PC-3 (cell line): ENCODE measurements around the gene ARRB1.

ENCODE experiments used
- EZH2 ChIP-seq: fragments of 300-600 bp; sonication (generic); IDR thresholded peaks from one replicate; pipeline ENCODE4 v1.6.1; 2017; ENCODE audit warnings: antibody characterized with exemption, mild to moderate bottlenecking, low read length; ENCODE audit not compliant: unreplicated experiment
- EZH2phosphoT487 ChIP-seq: fragments of 300-600 bp; sonication (generic); IDR thresholded peaks from 2 replicates; pipeline ENCODE4 v1.6.1; 2018; ENCODE audit warnings: mild to moderate bottlenecking, antibody characterized with exemption, low read length, borderline replicate concordance
- TF ChIP-seq, protein P1 (sequence below): fragments of 300-600 bp; sonication (generic); conservative IDR thresholded peaks from 2 replicates; pipeline ENCODE4 v1.5.1; 2017; ENCODE audit warnings: antibody characterized with exemption, low read depth, mild to moderate bottlenecking, low read length

DNA sequence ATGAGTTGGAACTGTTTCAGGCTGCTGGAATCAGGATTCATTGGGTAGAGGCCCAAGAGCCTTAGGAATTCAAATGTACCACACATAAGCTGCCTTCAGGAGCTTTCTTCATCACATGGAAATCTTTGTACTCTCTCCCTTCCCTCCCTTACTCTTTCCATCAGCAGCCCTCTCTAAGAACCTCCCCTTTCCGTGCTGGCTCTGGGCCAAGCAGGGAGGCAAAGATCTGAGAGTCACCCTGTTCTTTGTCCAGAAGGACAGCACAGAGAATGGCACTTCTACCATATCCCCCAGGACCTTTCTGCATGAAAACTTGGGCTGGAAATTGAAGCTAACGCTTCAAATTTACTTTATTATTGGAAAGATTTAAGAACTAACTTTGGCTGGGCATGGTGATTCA, 131.6 kb downstream of the ARRB1 start:
- TF ChIP-seq, protein P1, sequence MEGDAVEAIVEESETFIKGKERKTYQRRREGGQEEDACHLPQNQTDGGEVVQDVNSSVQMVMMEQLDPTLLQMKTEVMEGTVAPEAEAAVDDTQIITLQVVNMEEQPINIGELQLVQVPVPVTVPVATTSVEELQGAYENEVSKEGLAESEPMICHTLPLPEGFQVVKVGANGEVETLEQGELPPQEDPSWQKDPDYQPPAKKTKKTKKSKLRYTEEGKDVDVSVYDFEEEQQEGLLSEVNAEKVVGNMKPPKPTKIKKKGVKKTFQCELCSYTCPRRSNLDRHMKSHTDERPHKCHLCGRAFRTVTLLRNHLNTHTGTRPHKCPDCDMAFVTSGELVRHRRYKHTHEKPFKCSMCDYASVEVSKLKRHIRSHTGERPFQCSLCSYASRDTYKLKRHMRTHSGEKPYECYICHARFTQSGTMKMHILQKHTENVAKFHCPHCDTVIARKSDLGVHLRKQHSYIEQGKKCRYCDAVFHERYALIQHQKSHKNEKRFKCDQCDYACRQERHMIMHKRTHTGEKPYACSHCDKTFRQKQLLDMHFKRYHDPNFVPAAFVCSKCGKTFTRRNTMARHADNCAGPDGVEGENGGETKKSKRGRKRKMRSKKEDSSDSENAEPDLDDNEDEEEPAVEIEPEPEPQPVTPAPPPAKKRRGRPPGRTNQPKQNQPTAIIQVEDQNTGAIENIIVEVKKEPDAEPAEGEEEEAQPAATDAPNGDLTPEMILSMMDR: no peak
- TF ChIP-seq EZH2phosphoT487 (no peak), EZH2 (no peak)
